Astrocyte (in vitro differentiated cells and primary cell): Measurements from ENCODE around the gene CRACR2A.

Source experiments
- CTCF ChIP-seq: IDR thresholded peaks from 2 replicates; pipeline ENCODE4 v1.5.1; 2011; ENCODE audit warnings: low read depth, mild to moderate bottlenecking, inconsistent platforms, low read length, moderate library complexity; ENCODE audit not compliant: insufficient read depth
- EZH2 ChIP-seq: IDR thresholded peaks from 2 replicates; pipeline ENCODE4 v1.6.1; 2012; ENCODE audit warnings: mild to moderate bottlenecking, low read length, inconsistent platforms; ENCODE audit not compliant: insufficient read depth

DNA sequence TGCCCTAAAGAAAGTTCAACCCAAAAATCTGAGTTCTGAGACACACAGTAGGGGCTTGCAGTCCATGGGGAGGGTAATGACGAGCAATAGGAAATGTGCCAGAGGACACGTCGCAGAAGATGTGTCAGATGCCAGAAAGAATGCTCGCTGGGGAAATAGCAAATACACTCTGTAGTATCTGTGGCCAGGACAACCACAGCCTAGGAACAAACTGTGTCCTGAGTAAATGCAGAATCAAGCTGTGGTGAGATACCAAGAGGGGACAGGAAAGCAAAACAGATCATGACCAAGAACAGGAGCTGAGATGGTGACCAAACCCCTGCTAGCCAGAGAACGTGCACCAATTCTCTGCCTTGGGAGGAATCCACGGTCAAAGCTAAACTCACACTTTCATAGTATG, 9.1 kb downstream of the CRACR2A start:
- TF ChIP-seq CTCF (no peak), EZH2 (no peak)
